Stomach (tissue), 4 donors: Measurements from ENCODE around the gene ZMYND8.

Experiments
- EP300 ChIP-seq: sonication (generic); formaldehyde crosslinking; IDR thresholded peaks from one replicate; pipeline ENCODE4 v1.6.1; 2017; ENCODE audit warnings: antibody characterized with exemption
- POLR2A ChIP-seq, 4 donors: fragments of 450-650 bp; IDR thresholded peaks; one replicate each; pipeline ENCODE4 v1.6.1; 2016; ENCODE audit warnings: antibody characterized with exemption in 4 of 4, control low read depth in 2 of 4, mild to moderate bottlenecking in 1 of 4, moderate library complexity in 1 of 4
- POLR2AphosphoS5 ChIP-seq, 3 donors: sonication (generic); formaldehyde crosslinking; IDR thresholded peaks; one replicate each; pipeline ENCODE4 v1.6.1; 2016; ENCODE audit warnings: antibody characterized with exemption in 3 of 3
- TF ChIP-seq, protein P1 (sequence below), 7 experiments: fragments of 450-650 bp in 4 of 7; fragments of 200-600 bp in 3 of 7; sonication (generic) in 3 of 7; IDR thresholded peaks; one replicate each; pipeline ENCODE4 v1.5.1; 2016 to 2019; ENCODE audit warnings: antibody characterized with exemption in 7 of 7, control low read depth in 2 of 7, mild to moderate bottlenecking in 1 of 7

DNA sequence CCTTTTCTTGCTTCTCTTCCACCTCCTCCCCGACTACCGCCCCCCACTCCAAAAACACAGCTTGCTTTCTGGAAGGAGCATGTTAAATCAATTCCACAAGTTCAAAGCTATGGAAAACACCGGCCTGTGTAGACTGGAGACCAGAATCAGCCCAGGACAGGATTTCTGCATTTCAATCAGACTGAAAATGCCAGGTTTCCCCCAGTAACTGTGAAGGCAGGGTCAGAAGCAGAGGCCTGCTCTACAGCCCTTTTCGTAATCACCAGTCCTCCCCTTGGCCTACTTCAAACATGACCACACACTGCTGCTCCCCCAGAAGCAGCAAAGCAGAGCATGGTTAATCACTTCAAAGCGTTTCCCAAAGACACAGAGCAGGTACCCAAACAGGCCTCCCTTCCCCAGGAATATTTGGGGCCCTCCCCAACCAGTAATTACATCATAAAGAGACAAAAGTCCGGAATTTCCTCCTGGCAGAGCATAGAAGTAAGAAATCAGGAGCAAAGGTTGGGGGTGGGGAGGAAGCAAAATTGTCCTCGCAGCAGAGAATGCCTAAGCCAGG, 38.4 kb downstream of the ZMYND8 start:
- TF ChIP-seq, protein P1, sequence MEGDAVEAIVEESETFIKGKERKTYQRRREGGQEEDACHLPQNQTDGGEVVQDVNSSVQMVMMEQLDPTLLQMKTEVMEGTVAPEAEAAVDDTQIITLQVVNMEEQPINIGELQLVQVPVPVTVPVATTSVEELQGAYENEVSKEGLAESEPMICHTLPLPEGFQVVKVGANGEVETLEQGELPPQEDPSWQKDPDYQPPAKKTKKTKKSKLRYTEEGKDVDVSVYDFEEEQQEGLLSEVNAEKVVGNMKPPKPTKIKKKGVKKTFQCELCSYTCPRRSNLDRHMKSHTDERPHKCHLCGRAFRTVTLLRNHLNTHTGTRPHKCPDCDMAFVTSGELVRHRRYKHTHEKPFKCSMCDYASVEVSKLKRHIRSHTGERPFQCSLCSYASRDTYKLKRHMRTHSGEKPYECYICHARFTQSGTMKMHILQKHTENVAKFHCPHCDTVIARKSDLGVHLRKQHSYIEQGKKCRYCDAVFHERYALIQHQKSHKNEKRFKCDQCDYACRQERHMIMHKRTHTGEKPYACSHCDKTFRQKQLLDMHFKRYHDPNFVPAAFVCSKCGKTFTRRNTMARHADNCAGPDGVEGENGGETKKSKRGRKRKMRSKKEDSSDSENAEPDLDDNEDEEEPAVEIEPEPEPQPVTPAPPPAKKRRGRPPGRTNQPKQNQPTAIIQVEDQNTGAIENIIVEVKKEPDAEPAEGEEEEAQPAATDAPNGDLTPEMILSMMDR (IDR thresholded peaks at IDR 0.05) = no peak
- TF ChIP-seq POLR2A (IDR thresholded peaks at IDR 0.05) = no peak
- no peak for TF ChIP-seq POLR2AphosphoS5 (IDR thresholded peaks at IDR 0.05)
- TF ChIP-seq EP300 = no peak
